ENCODE measurements around the gene FOLR2.

Gene FOLR2

DNA sequence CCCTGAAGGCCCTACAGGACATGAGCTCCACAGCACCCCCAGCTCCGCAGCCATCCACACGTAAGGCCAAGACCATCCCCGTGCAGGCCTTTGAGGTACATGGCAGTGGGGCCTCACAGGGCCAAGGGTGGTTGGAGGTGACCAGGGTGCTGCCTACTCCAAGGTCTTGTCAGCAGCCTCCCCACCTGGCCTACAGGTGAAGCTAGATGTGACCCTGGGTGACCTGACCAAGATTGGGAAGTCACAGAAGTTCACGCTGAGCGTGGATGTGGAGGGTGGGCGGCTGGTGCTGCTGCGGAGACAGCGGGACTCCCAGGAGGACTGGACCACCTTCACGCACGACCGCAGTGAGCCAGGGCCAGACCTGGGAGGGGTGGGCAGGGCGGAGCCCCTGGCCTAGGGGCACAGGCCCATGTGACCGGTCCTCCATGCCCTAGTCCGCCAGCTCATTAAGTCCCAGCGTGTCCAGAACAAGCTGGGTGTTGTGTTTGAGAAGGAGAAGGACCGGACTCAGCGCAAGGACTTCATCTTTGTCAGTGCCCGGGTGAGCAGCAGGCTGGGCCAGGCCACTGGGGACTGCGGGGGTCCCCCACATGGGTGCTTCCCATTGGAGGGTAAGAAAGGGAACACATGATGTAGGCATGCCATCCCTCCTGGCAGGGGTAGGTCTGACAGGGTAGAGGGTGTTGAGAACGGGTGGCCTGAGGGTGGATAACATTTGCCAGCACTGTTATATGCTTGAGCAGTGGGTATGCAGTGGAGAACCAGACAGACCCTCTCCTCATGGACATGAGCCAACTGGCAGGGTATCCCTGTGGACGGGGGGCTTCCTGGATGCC is 13.6 kb downstream of the FOLR2 start:
- FAIRE-seq (no peak), DNase-seq (ENCODE audit: low spot score) (no peak)

DNA sequence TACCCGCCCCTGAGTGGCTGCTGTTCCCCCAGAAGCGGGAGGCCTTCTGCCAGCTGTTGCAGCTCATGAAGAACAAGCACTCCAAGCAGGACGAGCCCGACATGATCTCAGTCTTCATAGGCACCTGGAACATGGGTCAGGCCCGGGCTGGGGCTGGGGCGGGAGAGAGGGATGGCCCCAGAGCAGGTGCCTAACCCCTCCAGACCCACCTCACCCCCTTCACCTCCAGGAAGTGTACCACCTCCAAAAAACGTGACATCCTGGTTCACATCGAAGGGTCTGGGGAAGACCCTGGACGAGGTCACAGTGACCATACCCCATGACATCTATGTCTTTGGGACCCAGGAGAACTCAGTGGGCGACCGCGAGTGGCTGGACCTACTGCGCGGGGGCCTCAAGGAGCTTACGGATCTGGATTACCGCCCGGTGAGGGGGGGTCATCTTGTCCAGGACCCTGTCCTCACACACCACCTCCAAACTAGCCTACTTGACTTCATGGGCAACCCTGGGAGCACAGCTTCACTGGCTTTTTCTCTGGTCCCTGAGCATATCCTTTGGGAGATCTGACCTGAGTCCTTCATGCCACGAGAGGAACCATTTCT is 14.3 kb downstream of the FOLR2 start:
- DNase-seq (ENCODE audit: low spot score) (no peak), FAIRE-seq (no peak)

DNA sequence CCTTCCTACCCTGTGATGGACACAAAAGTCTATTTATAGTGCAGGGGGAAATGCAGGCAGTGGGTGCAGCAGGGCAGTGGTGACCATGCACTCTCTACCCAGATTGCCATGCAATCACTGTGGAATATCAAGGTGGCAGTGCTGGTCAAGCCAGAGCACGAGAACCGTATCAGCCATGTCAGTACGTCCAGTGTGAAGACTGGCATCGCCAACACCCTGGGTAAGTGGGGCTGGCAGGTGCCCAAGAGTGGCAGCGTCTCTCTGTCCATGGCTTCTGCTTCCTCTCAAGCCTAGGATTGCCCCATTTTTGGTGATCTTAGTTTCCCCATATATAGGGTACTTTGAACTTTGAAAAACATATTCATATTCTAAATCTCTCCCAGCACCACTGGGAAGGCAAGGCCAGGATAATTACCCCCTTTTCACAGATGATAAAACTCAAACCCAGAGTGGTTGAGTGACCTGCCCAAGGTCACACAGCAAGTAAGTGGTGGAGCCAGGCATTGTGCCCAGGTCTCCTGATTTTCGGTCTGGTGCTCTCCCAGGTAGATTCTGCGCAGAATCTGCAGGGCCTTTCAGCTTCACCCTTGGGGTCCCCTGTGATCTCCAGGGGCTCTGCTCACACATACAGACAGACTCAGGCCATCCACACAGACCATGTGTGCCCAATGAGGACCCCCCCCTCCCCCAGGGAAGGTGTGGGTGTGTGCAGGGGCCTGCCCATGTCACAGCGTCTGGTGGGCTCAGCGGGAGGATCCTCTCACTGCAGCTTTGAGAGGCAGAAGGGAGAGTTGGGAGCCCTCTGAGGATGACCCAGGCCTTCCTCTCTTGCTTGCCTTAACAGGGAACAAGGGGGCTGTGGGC is 15.0 kb downstream of the FOLR2 start:
- DNase-seq (ENCODE audit: low spot score) (no peak), FAIRE-seq (no peak)

DNA sequence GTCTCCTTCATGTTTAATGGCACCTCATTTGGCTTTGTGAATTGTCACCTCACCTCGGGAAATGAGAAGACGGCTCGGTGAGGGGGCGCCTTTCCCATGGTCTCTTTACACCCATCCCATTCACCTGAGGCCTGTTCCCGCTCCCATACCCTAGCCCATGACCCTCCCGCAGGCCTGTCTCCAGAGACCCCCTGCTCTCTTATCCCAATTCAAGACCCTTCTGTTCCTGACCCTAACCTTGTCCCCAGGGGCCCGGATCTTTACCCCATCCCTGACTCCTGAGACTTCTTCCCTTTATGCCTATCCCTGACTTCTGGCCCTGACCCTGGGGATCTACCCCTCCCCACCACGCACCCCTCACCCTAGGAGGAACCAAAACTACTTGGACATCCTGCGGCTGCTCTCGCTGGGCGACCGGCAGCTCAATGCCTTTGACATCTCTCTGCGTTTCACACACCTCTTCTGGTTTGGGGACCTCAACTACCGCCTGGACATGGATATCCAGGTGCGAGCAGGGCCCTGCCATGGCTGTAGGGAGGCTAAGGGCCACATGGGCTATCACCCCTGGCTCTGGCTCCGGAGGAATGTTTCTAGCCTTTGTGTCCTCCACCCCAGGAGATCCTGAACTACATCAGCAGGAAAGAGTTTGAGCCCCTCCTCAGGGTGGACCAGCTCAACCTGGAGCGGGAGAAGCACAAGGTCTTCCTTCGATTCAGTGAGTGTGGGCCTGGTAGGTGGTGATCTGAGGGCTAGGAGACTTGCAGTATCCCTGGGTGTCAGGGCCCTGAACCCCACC is 15.9 kb downstream of the FOLR2 start:
- FAIRE-seq (no peak), DNase-seq (ENCODE audit: low spot score) (no peak)

DNA sequence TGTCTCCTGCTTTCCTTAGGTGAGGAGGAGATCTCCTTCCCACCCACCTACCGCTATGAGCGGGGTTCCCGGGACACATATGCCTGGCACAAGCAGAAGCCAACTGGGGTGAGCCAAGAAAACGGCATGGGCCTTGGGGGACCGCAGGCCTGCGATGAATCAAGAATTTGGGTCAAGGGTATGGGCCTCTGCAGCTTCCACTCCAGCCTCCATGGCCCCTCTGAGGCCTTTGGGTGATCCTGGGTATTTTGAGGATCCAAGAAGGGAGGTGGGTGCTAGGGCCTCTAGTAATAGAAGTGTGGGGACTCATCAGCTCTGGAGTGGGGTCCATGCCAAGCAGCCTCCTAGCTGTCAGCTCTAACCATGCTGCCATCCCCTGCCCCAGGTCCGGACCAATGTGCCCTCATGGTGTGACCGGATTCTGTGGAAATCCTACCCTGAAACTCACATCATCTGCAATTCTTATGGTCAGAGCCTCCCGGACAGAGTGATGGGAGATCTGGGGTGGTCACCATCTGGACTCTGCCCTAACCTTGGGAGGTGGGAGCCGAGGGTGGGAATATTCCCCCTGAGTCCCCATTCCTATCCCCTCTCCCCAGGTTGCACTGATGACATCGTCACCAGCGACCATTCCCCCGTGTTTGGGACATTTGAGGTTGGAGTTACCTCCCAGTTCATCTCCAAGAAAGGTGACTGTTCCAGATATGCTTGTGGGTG is 16.6 kb downstream of the FOLR2 start:
- DNase-seq (ENCODE audit: low spot score) (no peak), FAIRE-seq (no peak)

DNA sequence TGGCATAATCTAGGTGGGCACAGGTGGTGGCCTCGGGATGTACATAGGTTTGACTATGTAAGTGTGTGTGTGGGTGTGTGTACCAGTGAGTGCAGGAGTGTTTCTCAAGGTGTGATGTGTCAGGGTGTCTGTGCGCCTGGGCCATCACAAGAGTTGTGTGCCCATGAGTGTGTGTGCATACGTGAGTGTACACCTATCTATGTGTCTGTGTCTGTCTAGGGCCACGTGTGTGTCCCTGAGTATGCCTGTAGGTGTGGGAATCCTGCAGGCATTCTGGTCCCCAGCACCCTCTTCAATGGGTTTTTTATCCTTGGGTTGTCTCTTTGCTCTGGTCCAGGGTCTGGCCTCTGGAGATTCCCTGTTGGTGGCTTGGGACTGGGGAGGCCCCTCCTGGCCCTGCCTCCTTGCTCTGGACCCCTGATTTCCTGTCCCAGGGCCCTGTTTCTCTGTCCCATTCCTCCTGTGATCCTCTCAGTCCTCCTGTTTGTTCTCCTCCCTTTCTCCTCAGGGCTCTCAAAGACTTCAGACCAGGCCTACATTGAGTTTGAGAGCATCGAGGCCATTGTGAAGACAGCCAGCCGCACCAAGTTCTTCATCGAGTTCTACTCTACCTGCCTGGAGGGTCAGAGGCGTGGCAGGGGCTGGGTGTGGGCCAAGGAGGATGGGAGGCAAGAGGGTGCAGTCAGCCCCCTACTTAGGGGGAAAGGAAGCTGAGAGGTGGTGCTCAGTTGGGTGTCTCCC is 17.3 kb downstream of the FOLR2 start:
- FAIRE-seq, result no peak
- DNase-seq (ENCODE audit: low spot score), result no peak

DNA sequence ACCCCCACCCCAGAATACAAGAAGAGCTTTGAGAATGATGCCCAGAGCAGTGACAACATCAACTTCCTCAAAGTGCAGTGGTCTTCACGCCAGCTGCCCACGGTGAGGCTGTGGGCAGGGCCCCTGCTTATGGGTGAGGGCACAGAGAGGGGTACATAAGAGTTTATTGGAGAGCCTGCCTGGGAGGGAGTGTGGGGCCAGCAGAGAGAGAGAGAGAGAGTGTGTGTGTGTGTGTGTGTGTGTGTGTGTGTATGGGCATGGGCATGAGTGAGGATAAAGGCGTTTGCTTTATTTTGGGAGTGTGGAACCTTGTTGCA is 17.9 kb downstream of the FOLR2 start:
- FAIRE-seq (no peak), DNase-seq (ENCODE audit: low spot score) (no peak)

DNA sequence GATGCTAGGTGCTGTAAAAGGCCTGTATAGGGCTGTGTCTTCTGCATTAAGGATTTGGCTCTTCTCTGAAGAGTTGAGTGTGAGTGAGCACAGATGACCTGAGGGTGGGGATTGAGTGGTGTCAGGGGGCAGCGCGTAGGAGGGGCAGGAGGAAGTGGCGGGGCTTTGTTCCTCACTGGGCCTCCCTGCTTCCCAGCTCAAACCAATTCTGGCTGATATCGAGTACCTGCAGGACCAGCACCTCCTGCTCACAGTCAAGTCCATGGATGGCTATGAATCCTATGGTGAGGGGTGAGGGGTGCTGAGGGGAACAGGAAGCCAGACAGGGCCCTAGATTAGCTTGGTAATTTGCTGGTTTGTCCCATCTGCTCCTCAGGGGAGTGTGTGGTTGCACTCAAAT is 18.3 kb downstream of the FOLR2 start:
- DNase-seq (ENCODE audit: low spot score) (no peak), FAIRE-seq (no peak)

DNA sequence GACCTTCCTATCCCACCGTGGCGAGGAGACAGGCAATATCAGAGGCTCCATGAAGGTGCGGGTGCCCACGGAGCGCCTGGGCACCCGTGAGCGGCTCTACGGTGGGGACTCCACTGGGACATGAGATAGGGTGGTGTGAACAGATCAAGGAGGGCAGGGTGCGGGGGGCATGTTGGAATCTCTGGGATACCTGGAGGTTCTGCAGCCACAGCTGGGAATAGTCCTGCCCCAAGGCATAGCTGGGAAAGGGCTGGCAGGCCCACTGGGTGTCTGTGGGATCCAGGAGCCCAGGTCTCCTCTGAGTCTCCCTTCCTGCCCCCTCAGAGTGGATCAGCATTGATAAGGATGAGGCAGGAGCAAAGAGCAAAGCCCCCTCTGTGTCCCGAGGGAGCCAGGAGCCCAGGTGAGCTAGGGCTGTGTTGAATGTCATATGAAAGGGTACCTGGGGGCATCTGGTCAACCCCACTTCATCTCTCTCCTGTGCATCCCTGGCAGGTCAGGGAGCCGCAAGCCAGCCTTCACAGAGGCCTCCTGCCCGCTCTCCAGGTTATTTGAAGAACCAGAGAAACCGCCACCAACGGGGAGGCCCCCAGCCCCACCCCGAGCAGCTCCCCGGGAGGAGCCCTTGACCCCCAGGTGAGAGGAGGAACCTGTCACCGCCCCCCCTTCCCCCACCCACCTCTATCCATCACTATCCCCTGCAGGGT is 18.9 kb downstream of the FOLR2 start:
- DNase-seq (ENCODE audit: low spot score) (no peak), FAIRE-seq (no peak)

DNA sequence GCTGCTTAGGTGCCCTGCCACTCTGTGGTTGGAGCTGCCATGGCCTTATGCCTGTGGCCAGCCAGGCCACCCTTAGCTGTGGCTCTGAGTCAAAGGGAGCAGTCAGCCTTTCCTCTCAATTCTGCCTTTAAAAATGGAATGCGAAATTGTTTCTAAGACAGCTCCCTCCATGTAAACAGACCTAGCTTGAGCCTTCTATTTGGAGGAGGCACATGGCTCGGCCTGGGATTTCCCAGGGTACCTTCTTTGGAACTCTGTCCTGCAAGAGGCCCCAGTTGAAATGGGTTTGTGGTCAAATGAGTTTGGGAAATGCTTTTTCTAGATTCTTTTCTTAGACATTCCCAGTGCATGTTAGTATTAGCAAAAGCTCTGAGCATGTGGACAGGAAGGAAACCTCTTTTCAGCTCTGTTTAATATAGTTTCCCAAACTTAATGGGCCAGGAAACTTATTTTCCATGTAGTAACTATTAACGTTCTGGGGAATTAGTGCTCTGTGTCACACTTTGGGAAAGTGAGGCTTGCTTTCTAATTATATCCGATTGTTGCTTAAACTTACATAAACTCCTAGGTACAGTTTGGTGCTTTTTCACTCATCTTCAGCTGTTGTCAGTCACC is 19.6 kb downstream of the FOLR2 start:
- no peak for FAIRE-seq
- no peak for DNase-seq (ENCODE audit: low spot score)

DNA sequence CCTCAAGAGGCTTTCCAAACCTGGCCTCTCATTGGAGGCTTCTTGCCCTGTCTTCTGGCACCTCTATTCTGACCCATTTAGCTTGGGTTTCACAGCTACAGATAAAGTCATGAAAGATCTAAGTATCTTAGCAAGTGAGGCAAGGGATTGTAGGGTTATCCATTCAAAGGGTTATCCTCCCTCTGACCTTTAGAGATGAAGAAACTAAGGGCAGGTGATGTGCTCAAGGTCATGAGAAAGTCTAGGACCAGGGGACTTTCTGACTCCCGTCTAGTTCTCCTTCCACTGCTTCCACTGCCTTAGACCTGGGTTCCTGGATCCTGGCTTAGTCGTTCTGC is 20.1 kb downstream of the FOLR2 start:
- DNase-seq (ENCODE audit: low spot score) (no peak), FAIRE-seq (no peak)

DNA sequence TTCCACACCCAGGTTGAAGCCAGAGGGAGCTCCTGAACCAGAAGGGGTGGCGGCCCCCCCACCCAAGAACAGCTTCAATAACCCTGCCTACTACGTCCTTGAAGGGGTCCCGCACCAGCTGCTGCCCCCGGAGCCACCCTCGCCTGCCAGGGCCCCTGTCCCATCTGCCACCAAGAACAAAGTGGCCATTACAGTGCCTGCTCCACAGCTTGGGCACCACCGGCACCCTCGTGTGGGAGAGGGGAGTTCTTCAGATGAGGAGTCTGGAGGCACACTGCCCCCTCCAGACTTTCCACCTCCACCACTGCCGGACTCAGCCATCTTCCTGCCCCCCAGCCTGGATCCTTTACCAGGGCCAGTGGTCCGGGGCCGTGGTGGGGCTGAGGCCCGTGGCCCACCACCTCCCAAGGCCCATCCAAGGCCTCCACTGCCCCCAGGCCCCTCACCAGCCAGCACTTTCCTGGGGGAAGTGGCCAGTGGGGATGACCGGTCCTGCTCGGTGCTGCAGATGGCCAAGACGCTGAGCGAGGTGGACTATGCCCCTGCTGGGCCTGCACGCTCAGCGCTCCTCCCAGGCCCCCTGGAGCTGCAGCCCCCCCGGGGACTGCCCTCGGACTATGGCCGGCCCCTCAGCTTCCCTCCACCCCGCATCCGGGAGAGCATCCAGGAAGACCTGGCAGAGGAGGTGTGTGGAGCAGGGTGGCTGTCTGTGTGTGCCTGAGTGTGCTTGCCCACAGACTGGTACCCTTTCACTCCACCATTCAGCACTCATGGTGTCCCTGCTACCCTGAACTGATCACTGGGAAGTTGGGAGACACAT is 20.7 kb downstream of the FOLR2 start:
- no peak for DNase-seq (ENCODE audit: low spot score)
- FAIRE-seq, result no peak

DNA sequence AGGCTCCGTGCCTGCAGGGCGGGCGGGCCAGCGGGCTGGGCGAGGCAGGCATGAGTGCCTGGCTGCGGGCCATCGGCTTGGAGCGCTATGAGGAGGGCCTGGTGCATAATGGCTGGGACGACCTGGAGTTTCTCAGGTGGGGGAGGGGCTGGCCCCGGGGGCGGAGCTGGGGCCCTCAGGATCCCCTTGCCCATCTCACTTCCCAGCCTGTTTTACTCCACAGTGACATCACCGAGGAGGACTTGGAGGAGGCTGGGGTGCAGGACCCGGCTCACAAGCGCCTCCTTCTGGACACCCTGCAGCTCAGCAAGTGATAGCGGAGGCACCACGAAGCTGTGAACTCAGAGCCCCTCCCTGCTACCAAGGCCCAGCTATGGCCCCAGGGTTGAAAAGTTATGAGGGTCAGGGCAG is 21.5 kb downstream of the FOLR2 start:
- FAIRE-seq (no peak), DNase-seq (ENCODE audit: low spot score) (peak; percentile 29)

DNA sequence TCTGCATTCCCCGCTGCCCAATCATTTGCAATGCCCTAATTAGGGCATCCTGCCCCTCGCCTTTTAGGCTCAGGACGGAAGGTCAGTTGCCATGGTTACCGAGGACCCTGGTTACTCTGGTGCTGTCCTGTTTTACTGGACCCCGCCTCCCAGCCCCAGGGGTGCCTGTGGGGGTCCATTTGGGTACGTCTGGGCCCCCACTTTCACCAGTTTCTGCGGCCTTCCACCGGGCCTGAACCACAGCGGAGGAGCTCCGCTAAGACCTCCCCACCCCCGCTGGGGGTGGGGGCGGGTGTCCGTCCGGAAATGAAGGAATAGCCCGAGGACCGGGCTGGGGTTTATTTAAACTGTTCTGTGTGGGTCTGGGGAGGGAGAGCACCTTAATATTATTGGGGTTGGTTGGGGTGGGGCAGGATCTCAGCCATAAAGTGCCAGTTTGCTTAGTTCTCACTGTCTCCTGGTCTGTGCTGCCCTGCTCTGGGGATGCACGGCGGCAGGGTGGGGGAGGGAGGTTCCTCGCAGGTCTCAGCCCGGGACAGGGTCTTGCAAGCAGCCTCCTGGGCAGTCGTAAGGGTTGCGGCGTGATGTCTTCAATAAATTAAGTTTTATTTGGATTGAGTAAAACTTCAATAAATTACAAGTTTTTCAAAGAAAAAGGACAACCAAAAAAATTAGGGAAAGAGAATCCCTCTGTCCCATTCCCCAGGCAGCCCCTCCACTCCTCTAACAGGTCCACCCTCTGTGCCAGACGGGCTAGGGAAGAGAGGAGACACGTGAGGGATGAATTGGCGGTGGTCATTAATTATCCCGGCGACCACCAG is 22.1 kb downstream of the FOLR2 start:
- no peak for FAIRE-seq
- DNase-seq (ENCODE audit: low spot score), result no peak

DNA sequence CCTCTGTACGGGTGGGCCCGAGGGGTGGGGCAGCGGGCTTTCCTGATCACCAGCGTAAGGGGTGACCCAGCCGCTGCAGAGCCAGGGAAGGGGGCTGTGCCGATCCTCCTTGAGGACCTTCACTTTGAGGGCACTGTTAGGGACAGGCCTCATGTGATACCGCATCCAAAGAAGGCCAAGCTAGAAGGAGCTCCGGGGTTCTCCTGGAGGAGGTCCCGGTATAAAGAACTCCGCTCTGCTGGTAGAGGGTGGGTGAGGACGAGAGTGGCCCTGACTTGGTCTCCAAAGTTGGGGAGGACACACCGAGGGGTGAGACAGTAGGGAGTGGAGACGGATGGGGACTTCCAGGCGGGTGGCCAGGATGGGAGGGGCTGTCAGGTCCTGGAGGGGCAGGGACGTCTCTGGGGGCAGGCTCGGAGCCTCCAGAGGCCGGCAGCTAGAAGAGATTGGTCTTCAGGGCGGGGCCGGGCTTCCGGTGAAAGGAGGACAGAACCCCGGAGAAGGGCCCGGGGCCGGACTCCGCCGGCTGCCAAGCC is 22.8 kb downstream of the FOLR2 start:
- FAIRE-seq (no peak), DNase-seq (ENCODE audit: low spot score) (peak; percentile 8)

DNA sequence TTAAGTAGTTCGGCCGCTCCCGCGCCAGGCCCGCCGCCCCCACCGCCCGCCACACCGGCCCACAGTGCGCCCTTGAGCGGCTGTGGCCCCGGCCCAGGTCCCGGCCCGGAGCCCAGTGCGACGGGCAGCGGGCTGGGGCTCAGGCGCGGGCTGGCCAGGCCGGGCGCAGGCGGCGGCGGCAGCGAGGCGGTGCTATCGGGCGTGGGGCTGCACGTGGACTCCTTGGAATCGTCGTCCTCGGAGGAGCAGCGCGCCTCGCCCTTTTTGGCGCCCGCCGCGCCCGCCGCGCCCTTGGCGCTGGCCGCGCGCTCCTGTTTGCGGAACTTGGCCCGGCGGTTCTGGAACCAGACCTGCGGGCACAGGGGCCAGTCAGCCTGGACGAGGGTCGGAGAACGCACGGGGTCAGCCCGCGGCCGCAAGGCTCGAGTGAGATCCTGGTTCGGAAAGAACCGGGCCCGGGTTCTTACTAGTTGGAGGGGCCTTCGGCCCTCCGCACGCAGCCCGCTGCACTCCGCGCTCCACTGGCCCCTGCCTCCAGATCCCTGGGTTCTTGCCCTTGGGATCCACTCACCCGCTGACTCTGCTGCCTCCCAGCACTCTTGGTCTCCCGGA is 23.4 kb downstream of the FOLR2 start:
- FAIRE-seq, result no peak
- DNase-seq (ENCODE audit: low spot score), result no peak

Measured in RCC 7860 (cell line).